CD4-positive, alpha-beta T cell treated with Interleukin-2 at 100 ng/mL for 4 hours (primary cell): ENCODE measurements around the gene SNRPB2.

ENCODE experiments used
- DNase-seq: peaks from one replicate; pipeline ENCODE4 v3.0.0-alpha.2; 2020; ENCODE audit warnings: low spot score

Gene SNRPB2

DNA sequence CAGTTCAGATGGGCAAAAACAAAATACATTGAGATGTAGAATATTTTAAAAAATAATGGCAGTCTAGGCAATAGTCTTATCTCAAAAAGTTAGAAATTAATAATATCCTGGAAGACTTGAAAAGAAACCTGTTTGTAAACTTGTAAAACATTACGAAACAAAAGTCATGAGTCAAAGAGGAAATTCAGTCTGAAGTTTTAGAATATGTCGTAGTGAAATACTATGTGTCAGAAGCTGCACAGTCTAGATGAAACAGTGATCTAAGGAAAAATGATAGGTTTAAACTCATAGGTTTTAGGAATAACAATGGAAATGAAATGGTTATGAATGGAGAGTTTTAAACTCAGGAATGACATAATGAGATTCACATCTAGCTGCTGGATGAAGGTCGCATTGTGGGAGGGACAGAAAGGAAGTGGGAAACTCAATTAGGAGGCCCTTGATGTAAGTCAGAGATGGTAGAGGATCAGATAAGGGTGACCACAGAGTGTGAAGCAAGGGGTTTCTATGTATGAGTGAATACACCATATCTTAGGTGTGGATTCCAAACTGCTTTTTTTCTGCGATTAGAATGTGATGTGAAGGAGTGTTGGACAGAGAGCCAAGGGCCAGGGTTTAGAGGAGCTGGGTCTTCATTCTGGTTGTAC lies 2.8 kb downstream of the SNRPB2 start:
- peak; percentile 18 for DNase-seq

- no peak for DNase-seq
These were observed 10.7 kb downstream of the SNRPB2 start for GRCh38 chr20:16740365-16741072.

- DNase-seq, result no peak
These were observed 14.5 kb downstream of the SNRPB2 start for GRCh38 chr20:16744178-16744807.

- no peak for DNase-seq
These were observed 15.4 kb downstream of the SNRPB2 start for GRCh38 chr20:16745204-16745603.

DNA sequence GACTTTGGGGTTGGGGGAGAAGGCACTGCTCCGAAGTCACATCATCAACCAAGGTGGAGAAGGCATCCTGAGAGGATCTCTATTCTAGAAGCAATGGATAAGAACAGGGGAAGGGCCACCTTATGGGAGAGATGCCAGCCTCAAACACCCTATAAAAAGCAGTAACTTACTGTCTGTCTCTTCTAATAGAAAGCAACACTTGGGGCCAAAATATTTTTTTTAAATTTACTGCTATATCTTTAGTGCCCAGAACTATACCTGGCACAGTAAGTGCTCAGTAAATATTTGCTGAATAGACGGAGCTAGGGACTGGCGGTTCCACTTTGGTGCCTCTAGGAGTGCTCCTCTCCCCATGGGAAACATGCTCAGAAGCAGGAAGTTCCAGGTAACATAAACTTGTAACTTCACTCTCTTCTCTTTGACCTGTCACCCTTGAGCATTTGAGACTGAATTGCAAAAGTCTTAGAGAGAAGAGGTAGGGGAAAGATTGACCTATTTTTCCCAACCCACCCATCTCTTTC lies 17.5 kb downstream of the SNRPB2 start:
- DNase-seq, result no peak

DNA sequence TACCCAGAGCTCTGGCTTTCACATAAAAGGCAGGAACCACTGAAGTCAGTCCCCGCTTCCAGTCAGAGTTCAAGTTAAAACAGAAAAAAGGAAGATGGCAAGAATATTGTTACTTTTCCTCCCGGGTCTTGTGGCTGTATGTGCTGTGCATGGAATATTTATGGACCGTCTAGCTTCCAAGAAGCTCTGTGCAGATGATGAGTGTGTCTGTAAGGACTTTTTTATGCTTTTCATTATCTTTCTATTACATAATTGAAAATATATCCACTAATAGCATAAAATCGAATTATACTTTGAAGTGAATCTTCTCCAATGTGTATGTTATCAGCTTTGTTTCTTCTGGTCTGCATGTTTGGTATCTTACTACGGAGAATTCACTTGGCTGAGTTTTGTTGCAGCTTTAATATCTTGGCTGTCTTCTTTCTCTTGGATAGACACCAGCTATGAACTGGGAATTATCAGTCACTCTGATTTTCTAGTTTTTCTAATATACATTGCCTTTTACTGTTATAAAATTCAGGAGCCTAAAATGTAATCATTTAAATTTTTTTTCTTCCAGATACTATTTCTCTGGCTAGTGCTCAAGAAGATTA lies 18.6 kb downstream of the SNRPB2 start, which contains the start of gene OTOR:
OTOR (plus strand) TSS at position 51 of the 593 bp plus-strand sequence; CDS start at position 95, 44 bp downstream.
- DNase-seq, result no peak

- no peak for DNase-seq
These were observed 19.7 kb downstream of the SNRPB2 start for GRCh38 chr20:16749573-16749972.

DNA sequence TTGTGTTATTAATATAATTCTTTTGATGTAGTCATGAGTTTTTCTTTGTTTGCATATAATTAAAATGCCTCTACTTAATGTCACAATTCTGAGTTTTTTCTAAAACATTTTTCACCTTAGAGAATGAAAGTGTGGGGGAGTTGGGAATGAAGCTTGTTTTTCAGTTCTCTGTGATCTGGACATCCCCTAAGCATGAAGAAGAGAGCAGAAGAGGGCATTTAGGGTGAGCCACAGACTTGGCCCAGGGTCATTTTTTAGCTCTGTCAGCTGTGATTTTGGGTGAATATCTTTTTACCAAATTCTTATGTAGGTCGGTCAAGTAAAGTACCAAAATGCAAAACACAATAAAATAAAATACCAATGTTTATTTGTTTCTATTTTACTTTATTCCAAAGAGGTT lies 22.3 kb downstream of the SNRPB2 start:
- no peak for DNase-seq

GRCh38 chr20:16752901-16753300 lies 23.1 kb downstream of the SNRPB2 start:
- no peak for DNase-seq

DNA sequence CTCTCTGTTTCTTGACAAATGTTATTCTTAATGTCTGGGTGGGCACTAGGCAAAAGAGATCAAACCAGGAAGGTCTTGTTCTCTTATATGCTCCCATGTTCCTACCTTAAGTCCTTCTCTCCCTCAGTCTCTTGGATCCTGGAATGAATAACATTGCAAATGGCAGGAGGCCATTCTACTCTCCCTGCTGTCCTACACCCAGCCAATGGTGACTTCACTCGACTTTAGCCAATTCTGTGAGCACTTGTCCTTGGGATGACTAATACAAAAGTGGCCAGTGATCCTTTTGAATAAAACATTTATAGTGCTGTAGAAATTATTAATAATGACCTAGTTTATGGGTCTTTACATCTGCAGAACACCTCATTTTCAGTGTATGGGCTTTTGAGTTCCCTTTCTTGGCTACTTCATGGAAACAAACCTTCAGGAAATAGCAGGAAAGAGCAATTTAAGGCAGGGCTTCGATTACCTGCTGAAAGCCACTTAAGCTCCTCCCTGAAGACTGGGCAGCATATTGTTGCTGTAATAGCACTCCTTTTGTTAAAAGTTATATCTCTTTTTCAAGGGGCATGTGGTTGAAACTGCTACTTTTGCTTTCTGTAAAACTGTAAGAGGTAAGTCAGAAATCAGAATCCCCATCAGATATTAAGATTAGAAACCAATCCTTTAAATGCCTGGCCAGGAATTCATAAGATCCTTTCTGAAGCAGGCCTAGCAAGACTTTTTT lies 28.8 kb downstream of the SNRPB2 start:
- no peak for DNase-seq

- no peak for DNase-seq
These were observed 29.3 kb downstream of the SNRPB2 start for GRCh38 chr20:16759181-16759563.

GRCh38 chr20:16760431-16761304 lies 30.8 kb downstream of the SNRPB2 start:
- DNase-seq, result no peak

DNA sequence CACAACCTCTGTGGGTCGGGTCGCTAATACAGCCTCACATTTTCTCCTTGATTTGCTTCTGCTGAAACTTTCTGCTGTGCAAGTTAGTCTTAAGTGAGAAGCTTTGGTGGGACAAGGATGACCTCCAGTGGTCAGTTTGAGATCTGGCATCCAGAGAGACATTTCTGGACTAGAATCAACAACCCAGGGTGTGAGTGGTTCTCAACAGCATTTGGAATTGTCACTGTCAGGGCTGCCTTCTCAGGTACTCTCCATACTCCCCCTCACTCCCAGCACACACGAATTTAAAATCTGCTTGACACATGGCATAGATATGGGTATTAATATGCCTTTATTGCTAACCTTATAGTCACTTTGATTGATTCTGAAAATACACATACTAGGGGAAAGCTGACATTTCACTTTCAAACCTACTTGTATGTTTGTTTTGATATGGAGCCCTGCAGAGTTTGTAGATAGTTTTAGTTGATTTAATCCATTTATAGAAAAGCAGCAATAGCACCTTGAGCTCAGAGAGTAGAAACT lies 31.5 kb downstream of the SNRPB2 start:
- peak; percentile 56 for DNase-seq

GRCh38 chr20:16764560-16764959 lies 34.7 kb downstream of the SNRPB2 start:
- no peak for DNase-seq

DNA sequence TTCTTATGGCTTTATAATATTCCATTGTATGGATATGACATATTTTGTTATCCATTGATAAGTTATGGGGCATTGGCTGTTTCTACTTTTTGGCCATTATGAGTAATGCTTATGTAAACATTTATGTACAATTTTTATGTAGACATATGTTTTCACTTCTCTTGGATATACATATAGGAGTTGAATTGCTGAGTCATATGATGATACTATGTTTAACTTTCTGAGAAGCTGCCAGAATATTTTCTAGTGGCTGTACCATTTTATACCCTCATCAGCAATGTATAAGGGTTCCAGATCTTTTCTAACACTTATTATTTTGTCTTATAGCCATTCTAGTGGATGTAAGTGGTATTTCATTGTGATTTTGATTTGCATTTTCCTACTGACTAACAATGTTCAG lies 41.4 kb downstream of the SNRPB2 start:
- DNase-seq, result no peak

- DNase-seq, result no peak
These were observed 46.1 kb downstream of the SNRPB2 start for GRCh38 chr20:16775961-16776360.

GRCh38 chr20:16777126-16777525 lies 47.3 kb downstream of the SNRPB2 start:
- no peak for DNase-seq

- DNase-seq, result no peak
These were observed 48.3 kb downstream of the SNRPB2 start for GRCh38 chr20:16778159-16778558.

DNA sequence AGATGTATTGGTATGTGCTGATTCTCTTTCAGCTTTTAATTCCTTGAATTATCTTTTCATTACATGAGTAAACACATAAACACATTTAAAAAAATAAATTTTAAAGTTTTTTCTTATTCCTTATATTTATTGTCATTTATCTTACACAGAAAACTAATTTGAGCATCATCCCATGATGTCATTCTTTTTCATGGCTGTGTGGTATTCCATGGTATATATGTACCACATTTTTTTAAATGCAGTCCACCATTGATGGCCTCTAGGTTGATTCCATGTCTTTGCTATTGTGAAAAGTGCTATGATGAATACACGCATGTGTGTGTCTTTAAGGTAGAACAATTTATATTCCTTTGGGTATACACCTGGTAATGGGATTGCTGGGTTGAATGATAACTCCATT lies 51.7 kb downstream of the SNRPB2 start:
- DNase-seq, result no peak

GRCh38 chr20:16785226-16785625 lies 55.4 kb downstream of the SNRPB2 start:
- no peak for DNase-seq
